IMR-90 (cell line): ENCODE results near the gene SF3A2. TPM values are rescaled to one million over a fixed set of nuclear protein-coding genes. Genes with fewer than 3 reads are reported as not detected.
A peak's percentile ranks its signal among the peaks of the same experiment; 100 is the strongest.

Experiments used
- ATAC-seq: fragments of 200-7000 bp; cut with Tn5 transposase; 2 replicates; pipeline ENCODE4 v1.9.1; 2020; ENCODE audit warnings: low read depth, mild to moderate bottlenecking, moderate library complexity
- BruUV-seq: library from RNA; stranded (reverse); fragments of 400-500 nt; replicated peaks from 2 replicates; lab custom pipeline; 2021; lab: Mats Ljungman, UMichigan
- CTCF ChIA-PET: fragments of 300-600 bp; formaldehyde crosslinking; extraction: SDS; loops from one replicate; lab custom pipeline; 2021; ENCODE audit warnings: antibody characterized with exemption; lab: Yijun Ruan, JAX
- POLR2A ChIA-PET: fragments of 300-600 bp; sonication (Branson Sonifier 250); formaldehyde crosslinking; loops from one replicate; lab custom pipeline; 2022; ENCODE audit warnings: antibody characterized with exemption; ENCODE audit not compliant: unreplicated experiment; lab: Charles Lee
- DNase-seq: peaks from one replicate; pipeline ENCODE4 v3.0.0; 2013
- H2AFZ ChIP-seq: replicated peaks from 2 replicates; pipeline ENCODE3; 2013; ENCODE audit warnings: low read length, mild to moderate bottlenecking; ENCODE audit not compliant: poor library complexity
- H2AK5ac ChIP-seq: 2 replicates; pipeline ENCODE4 v1.6.1; 2013; ENCODE audit warnings: low read depth, low read length, inconsistent platforms
- H2AK9ac ChIP-seq: replicated peaks from 2 replicates; pipeline ENCODE3; 2013; ENCODE audit warnings: mild to moderate bottlenecking, low read depth, low read length, moderate library complexity; ENCODE audit not compliant: poor library complexity
- H2BK120ac ChIP-seq: 2 replicates; pipeline ENCODE4 v1.6.1; 2013; ENCODE audit warnings: low read depth, low read length, inconsistent platforms
- H2BK15ac ChIP-seq: 3 replicates; pipeline ENCODE4 v1.6.1; 2013; ENCODE audit warnings: low read depth, low read length, inconsistent platforms
- H2BK20ac ChIP-seq: 2 replicates; pipeline ENCODE4 v1.6.1; 2013; ENCODE audit warnings: low read depth, mild to moderate bottlenecking, inconsistent platforms, low read length, moderate library complexity
- H2BK5ac ChIP-seq: 2 replicates; pipeline ENCODE4 v1.6.1; 2013; ENCODE audit warnings: mild to moderate bottlenecking, low read depth, low read length, inconsistent platforms; ENCODE audit not compliant: poor library complexity, severe bottlenecking
- H3K14ac ChIP-seq: replicated peaks from 2 replicates; pipeline ENCODE4 v1.6.1; 2013; ENCODE audit warnings: low read depth, low read length, inconsistent platforms
- H3K18ac ChIP-seq: 2 replicates; pipeline ENCODE4 v1.6.1; 2013; ENCODE audit warnings: low read depth, low read length, control low read depth
- H3K23ac ChIP-seq: 2 replicates; pipeline ENCODE4 v1.6.1; 2013; ENCODE audit warnings: low read depth, low read length, inconsistent platforms
- H3K27ac ChIP-seq: 2 replicates; pipeline ENCODE4 v1.5.1; 2013; ENCODE audit warnings: mild to moderate bottlenecking, control low read depth, low read length; ENCODE audit not compliant: insufficient read depth
- H3K27me3 ChIP-seq: 2 replicates; pipeline ENCODE4 v1.6.1; 2013; ENCODE audit warnings: low read length; ENCODE audit not compliant: control insufficient read depth, insufficient read depth
- H3K36me3 ChIP-seq: 2 replicates; pipeline ENCODE4 v1.6.1; 2013; ENCODE audit warnings: low read length, mixed read lengths; ENCODE audit not compliant: control insufficient read depth, insufficient read depth
- H3K4ac ChIP-seq: 2 replicates; pipeline ENCODE4 v1.6.1; 2013; ENCODE audit warnings: low read depth, low read length, inconsistent platforms
- H3K4me1 ChIP-seq: 2 replicates; pipeline ENCODE4 v1.6.1; 2013; ENCODE audit warnings: low read length, mixed read lengths; ENCODE audit not compliant: control insufficient read depth, insufficient read depth
- H3K4me2 ChIP-seq: 2 replicates; pipeline ENCODE4 v1.6.1; 2013; ENCODE audit warnings: low read depth, mild to moderate bottlenecking, control low read depth, low read length, moderate library complexity
- H3K4me3 ChIP-seq: 2 replicates; pipeline ENCODE4 v1.5.1; 2013; ENCODE audit warnings: low read depth, mild to moderate bottlenecking, control low read depth, low read length, moderate library complexity; ENCODE audit not compliant: insufficient read depth
- H3K56ac ChIP-seq: 2 replicates; pipeline ENCODE4 v1.6.1; 2013; ENCODE audit warnings: low read length, inconsistent platforms; ENCODE audit not compliant: insufficient read depth; ENCODE audit errors: extremely low read depth
- H3K79me1 ChIP-seq, 2 experiments: 2 replicates each; pipeline ENCODE4 v1.6.1; 2013; ENCODE audit warnings: low read length in 2 of 2, inconsistent platforms in 1 of 2, low read depth in 1 of 2
- H3K9ac ChIP-seq: 2 replicates; pipeline ENCODE4 v1.6.1; 2013; ENCODE audit warnings: low read depth, low read length, control low read depth
- H3K9me1 ChIP-seq: 2 replicates; pipeline ENCODE4 v1.6.1; 2013; ENCODE audit warnings: low read length, inconsistent platforms; ENCODE audit not compliant: insufficient read depth
- H3K9me3 ChIP-seq: 2 replicates; pipeline ENCODE4 v1.6.1; 2013; ENCODE audit warnings: low read length; ENCODE audit not compliant: control insufficient read depth, insufficient read depth
- H4K20me1 ChIP-seq: 2 replicates; pipeline ENCODE4 v1.6.1; 2013; ENCODE audit warnings: low read length, inconsistent platforms; ENCODE audit not compliant: insufficient read depth
- H4K5ac ChIP-seq: 2 replicates; pipeline ENCODE4 v1.6.1; 2013; ENCODE audit warnings: mild to moderate bottlenecking, low read depth, low read length, control low read depth
- H4K8ac ChIP-seq, 2 experiments: 2 replicates each; pipeline ENCODE4 v1.6.1; 2013; ENCODE audit warnings: low read depth in 2 of 2, low read length in 2 of 2, control low read depth in 1 of 2, inconsistent platforms in 1 of 2
- H4K91ac ChIP-seq: 2 replicates; pipeline ENCODE4 v1.6.1; 2013; ENCODE audit warnings: low read depth, low read length, inconsistent platforms; ENCODE audit not compliant: insufficient read depth
- BHLHE40 ChIP-seq: fragments of 150-350 bp; IDR thresholded peaks from 2 replicates; pipeline ENCODE4 v1.6.1; 2016; ENCODE audit warnings: mild to moderate bottlenecking, low read depth, low read length
- CEBPB ChIP-seq: IDR thresholded peaks from 2 replicates; pipeline ENCODE4 v1.6.1; 2012; ENCODE audit warnings: low read depth, low read length, improper control_type of control experiment
- CHD1 ChIP-seq: IDR thresholded peaks from 2 replicates; pipeline ENCODE4 v1.6.1; 2012; ENCODE audit warnings: low read depth, low read length, improper control_type of control experiment
- CTCF ChIP-seq: conservative IDR thresholded peaks from 2 replicates; pipeline ENCODE4 v1.5.1; 2012; ENCODE audit warnings: mild to moderate bottlenecking, low read depth, low read length, improper control_type of control experiment
- FOS ChIP-seq: fragments of 150-350 bp; IDR thresholded peaks from 2 replicates; pipeline ENCODE4 v1.6.1; 2016; ENCODE audit warnings: low read depth, low read length
- MAFK ChIP-seq: IDR thresholded peaks from 2 replicates; pipeline ENCODE4 v1.6.1; 2012; ENCODE audit warnings: low read depth, low read length, improper control_type of control experiment
- MAZ ChIP-seq: IDR thresholded peaks from 2 replicates; pipeline ENCODE4 v1.6.1; 2012; ENCODE audit warnings: low read depth, mild to moderate bottlenecking, low read length, improper control_type of control experiment, moderate library complexity, borderline replicate concordance
- MXI1 ChIP-seq: IDR thresholded peaks from 2 replicates; pipeline ENCODE4 v1.6.1; 2012; ENCODE audit warnings: low read depth, mild to moderate bottlenecking, low read length, moderate library complexity, borderline replicate concordance
- NFE2L2 ChIP-seq: fragments of 150-350 bp; IDR thresholded peaks from 2 replicates; pipeline ENCODE4 v1.6.1; 2016; ENCODE audit warnings: low read depth, mild to moderate bottlenecking, low read length
- POLR2A ChIP-seq: IDR thresholded peaks from 2 replicates; pipeline ENCODE4 v1.6.1; 2012; ENCODE audit warnings: mild to moderate bottlenecking, low read depth, low read length
- RCOR1 ChIP-seq: IDR thresholded peaks from 2 replicates; pipeline ENCODE4 v1.6.1; 2012; ENCODE audit warnings: mild to moderate bottlenecking, low read length, improper control_type of control experiment; ENCODE audit not compliant: insufficient replicate concordance
- RFX5 ChIP-seq: IDR thresholded peaks from 2 replicates; pipeline ENCODE4 v1.8.0; 2012; ENCODE audit warnings: low read depth, mild to moderate bottlenecking, low read length, moderate library complexity
- SMC3 ChIP-seq: fragments of 150-350 bp; IDR thresholded peaks from 2 replicates; pipeline ENCODE4 v1.6.1; 2016; ENCODE audit warnings: low read depth, mild to moderate bottlenecking, antibody characterized with exemption, low read length, moderate library complexity
- USF2 ChIP-seq: fragments of 150-350 bp; IDR thresholded peaks from 2 replicates; pipeline ENCODE4 v1.6.1; 2017; ENCODE audit warnings: mild to moderate bottlenecking, antibody characterized with exemption, low read length, low read depth
- WGBS, 2 experiments: methylation state at CpG; one replicate each; pipeline versions ENCODE4 v1.1.5 to v1.1.7; 2013; ENCODE audit warnings: missing lambda C conversion rate in 2 of 2; ENCODE audit not compliant: insufficient read length in 1 of 2; ENCODE audit errors: extremely low coverage in 2 of 2; 5-methylcytosine and 5-hydroxymethylcytosine counted together
- dilution Hi-C: fragments of 300-500 bp; cut with HindIII; formaldehyde crosslinking; loops from one replicate; pipeline ENCODE4 v1.14.3; 2018; ENCODE audit warnings: low sequenced_read_pairs; ENCODE audit not compliant: unreplicated experiment
- in situ Hi-C: fragments of 300-500 bp; cut with MboI; formaldehyde crosslinking; loops from 3 replicates; pipeline ENCODE4 v1.14.3; 2019; ENCODE audit warnings: low sequenced_read_pairs, inconsistent platforms, mixed read lengths
- intact Hi-C: fragments of 100-400 bp; cut with micrococcal nuclease; formaldehyde crosslinking; loops from 2 replicates; pipeline ENCODE4 v1.10.0; 2022
- polyA plus RNA-seq, 3 experiments: library from polyadenylated mRNA; depleted of rRNA; stranded (reverse); fragments of >200 nt; gene quantifications; 2 replicates each; pipeline ENCODE4 v1.2.3, GENCODE V29; 2012; ENCODE audit warnings: low replicate concordance in 1 of 3
- total RNA-seq: library from RNA; depleted of rRNA; stranded (reverse); fragments of >200 nt; gene quantifications from 2 replicates; pipeline ENCODE4 v1.2.3, GENCODE V29; 2012

The SF3A2 gene
- total and polyA plus RNA-seq, 2 of the 4 experiments (the other 2 are of a cell fraction): 4.8 to 34.5 TPM

DNA sequence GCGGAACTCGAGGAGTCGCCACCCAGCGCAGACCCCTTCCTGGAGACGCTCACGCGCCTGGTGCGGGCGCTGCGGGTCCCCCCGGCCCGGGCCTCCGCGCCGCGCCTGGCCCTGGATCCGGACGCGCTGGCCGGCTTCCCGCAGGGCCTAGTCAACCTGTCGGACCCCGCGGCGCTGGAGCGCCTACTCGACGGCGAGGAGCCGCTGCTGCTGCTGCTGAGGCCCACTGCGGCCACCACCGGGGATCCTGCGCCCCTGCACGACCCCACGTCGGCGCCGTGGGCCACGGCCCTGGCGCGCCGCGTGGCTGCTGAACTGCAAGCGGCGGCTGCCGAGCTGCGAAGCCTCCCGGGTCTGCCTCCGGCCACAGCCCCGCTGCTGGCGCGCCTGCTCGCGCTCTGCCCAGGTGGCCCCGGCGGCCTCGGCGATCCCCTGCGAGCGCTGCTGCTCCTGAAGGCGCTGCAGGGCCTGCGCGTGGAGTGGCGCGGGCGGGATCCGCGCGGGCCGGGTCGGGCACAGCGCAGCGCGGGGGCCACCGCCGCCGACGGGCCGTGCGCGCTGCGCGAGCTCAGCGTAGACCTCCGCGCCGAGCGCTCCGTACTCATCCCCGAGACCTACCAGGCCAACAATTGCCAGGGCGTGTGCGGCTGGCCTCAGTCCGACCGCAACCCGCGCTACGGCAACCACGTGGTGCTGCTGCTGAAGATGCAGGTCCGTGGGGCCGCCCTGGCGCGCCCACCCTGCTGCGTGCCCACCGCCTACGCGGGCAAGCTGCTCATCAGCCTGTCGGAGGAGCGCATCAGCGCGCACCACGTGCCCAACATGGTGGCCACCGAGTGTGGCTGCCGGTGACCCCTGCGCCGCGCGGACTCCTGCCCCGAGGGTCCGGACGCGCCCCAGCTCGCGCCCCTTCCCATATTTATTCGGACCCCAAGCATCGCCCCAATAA lies 14.8 kb downstream of the SF3A2 start:
- in situ Hi-C loops (no loop called here), dilution Hi-C loops (no loop called here), intact Hi-C loops (no loop called here)
- no peak overlapping the region for H3K14ac ChIP-seq
- DNase-seq (no peak), ATAC-seq (no peak)
- H3K56ac ChIP-seq: no peak overlapping the region
- H3K79me1 ChIP-seq: 0 out of 4 replicates have a peak, but pooled peaks cover 0 to 5% of the 10 kb centered on the region in 2 experiments
- H4K20me1 ChIP-seq: peaks cover 31% of the 10 kb centered on the region
- 19% methylated on average over 59 of the region's 125 CpGs; no CpG with 5 or more reads in 1 of the 2 experiments for WGBS, 2 experiments
- H3K27ac ChIP-seq: no peak overlapping the region
- H3K23ac ChIP-seq: no peak overlapping the region
- no peak overlapping the region for H3K4me2 ChIP-seq
- no peak overlapping the region for H4K5ac ChIP-seq
- no peak overlapping the region for H3K18ac ChIP-seq
- POLR2A ChIA-PET: no interaction called here
- no peak overlapping the region for H4K91ac ChIP-seq
- CTCF ChIA-PET: no interaction called here
- H3K36me3 ChIP-seq: peaks cover 22% of the 10 kb centered on the region
- no peak overlapping the region for H3K9ac ChIP-seq
- H3K4ac ChIP-seq: no peak overlapping the region
- no peak overlapping the region for H3K4me3 ChIP-seq
- no peak overlapping the region for H2BK15ac ChIP-seq
- no peak overlapping the region for H4K8ac ChIP-seq
- no peaks in the 10 kb centered on the region for H3K9me3 ChIP-seq
- peaks cover 4% of the 10 kb centered on the region; the same call in 1 of the 2 replicates for H3K4me1 ChIP-seq
- no peak overlapping the region for H2AK5ac ChIP-seq
- peak overlapping the region; percentile 32 for H2AFZ ChIP-seq
- H2BK120ac ChIP-seq: no peak overlapping the region
- peaks cover 36% of the 10 kb centered on the region for H3K27me3 ChIP-seq
- H3K9me1 ChIP-seq: no peaks in the 10 kb centered on the region
- H2AK9ac ChIP-seq: no peak overlapping the region
- no peak overlapping the region for H2BK5ac ChIP-seq
- no TSS peak for BruUV-seq
- no peak overlapping the region for H2BK20ac ChIP-seq
- TF ChIP-seq MXI1: no peak
- TF ChIP-seq RCOR1: no peak
- no peak for TF ChIP-seq POLR2A
- no peak for TF ChIP-seq SMC3
- no peak for TF ChIP-seq MAFK
- TF ChIP-seq CHD1: no peak
- no peak for TF ChIP-seq MAZ
- TF ChIP-seq NFE2L2: no peak
- TF ChIP-seq CTCF: no peak
- TF ChIP-seq FOS: no peak
- TF ChIP-seq RFX5: no peak
- TF ChIP-seq BHLHE40: no peak
- no peak for TF ChIP-seq USF2
- no peak for TF ChIP-seq CEBPB
